ENCODE data around the gene HFE.
"Not testable (repeated sequence)": the region's sequence is repeated elsewhere in the genome, so short reads cannot be mapped to it uniquely, and the experiment has no call there.

HFE gene, protein sequence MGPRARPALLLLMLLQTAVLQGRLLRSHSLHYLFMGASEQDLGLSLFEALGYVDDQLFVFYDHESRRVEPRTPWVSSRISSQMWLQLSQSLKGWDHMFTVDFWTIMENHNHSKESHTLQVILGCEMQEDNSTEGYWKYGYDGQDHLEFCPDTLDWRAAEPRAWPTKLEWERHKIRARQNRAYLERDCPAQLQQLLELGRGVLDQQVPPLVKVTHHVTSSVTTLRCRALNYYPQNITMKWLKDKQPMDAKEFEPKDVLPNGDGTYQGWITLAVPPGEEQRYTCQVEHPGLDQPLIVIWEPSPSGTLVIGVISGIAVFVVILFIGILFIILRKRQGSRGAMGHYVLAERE

DNA sequence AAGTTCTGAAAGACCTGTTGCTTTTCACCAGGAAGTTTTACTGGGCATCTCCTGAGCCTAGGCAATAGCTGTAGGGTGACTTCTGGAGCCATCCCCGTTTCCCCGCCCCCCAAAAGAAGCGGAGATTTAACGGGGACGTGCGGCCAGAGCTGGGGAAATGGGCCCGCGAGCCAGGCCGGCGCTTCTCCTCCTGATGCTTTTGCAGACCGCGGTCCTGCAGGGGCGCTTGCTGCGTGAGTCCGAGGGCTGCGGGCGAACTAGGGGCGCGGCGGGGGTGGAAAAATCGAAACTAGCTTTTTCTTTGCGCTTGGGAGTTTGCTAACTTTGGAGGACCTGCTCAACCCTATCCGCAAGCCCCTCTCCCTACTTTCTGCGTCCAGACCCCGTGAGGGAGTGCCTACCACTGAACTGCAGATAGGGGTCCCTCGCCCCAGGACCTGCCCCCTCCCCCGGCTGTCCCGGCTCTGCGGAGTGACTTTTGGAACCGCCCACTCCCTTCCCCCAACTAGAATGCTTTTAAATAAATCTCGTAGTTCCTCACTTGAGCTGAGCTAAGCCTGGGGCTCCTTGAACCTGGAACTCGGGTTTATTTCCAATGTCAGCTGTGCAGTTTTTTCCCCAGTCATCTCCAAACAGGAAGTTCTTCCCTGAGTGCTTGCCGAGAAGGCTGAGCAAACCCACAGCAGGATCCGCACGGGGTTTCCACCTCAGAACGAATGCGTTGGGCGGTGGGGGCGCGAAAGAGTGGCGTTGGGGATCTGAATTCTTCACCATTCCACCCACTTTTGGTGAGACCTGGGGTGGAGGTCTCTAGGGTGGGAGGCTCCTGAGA, at the start of gene HFE:
HFE (plus strand) TSS at position 146 of the 832 bp plus-strand sequence; CDS start at position 158, 12 bp downstream.
- DNase-seq (ENCODE audit: low read depth), result peak; percentile 51

DNA sequence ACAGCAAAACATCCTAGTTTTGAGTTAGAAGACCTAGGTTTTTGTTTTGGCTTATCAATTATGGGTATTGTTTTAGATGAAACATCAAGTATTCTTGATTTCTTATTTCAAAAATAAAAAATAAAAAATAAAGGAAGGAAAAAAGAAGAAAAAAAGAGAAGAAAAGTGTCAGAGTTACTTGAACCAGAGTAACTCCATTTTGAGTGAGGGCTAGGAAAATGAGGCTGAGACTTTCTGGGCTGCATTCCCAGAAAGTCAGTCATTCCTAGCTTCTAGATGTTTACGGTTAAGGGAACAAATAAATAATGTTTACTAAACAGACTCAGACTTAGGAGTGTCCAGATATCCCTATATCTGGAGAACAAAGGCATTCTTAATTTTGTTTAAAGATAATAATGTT, 45.3 kb upstream of the HFE start:
- DNase-seq (ENCODE audit: low read depth), result no peak

DNA sequence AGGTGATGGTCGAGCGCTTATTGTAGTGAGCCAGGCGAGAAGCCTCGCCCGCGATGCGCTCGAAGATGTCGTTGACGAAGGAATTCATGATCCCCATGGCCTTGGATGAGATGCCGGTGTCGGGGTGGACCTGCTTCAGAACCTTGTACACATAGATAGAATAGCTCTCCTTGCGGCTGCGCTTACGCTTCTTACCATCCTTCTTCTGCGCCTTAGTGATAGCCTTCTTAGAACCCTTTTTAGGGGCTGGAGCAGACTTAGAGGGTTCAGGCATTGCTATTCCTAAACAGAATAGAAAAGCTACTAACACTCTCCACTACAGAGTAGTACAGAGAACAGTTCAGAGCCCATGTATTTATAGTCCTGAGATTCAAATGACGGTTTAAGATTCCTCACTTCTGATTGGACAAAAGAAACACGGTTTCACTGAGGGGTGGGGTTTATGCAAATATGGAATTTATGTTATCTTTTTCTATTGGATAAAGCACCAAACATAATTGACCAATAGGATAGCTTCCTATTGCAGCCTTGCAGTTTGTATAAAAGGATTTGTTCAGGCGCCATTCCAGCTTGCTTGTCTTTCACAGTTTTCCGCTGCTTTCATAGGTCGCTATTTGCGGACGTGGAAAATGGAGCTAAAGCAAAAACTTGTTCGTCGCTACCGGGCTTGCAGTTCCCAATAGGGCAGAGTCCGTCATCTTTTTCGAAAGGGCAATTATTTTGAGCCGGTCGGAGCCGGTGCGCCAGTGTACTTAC, 43.7 kb upstream of the HFE start:
- peak; percentile 98 for DNase-seq (ENCODE audit: low read depth)

DNA sequence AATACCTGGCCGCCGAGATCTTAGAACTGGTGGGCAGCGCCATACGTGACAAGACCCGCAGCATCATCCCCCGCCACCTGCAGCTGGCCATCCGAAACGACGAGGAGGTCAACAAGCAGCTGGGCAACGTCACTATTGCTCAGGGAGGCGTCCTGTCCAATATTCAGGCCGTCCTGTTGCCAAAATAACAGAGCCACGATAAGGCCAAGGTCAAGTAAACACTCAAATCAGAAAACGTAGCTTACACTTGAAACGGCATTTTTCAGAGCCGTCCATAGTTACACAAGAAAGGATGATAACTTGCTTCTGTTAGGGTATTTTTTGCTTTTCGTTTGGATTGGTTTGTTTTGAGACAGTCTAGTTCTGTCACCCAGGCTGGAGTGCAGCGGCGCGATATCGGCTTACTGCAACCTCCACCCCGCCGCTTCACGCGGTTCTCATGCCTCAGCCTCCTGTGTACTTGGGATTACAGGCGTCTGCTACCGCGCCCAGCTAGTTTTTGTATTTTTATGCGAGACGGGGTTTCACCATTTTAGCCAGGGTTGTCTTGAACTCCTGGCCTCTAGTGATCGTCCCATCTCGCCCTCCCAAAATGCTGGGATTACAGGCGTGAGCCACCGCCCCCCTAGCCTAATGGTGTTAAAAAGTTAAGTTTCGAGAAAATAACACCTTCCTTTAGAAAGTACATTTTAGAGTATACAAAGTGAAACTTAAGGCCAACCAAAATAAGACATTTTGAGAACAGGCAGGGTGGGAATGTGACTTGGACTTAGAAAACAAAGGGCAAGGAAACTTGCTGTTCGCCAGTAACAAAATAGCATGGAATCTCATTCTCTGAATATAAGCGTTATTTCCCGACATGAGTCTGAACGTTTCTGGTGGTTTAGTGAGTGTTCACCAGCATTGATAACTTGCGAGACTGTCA, 42.8 kb upstream of the HFE start:
- peak; percentile 13 for DNase-seq (ENCODE audit: low read depth)

DNA sequence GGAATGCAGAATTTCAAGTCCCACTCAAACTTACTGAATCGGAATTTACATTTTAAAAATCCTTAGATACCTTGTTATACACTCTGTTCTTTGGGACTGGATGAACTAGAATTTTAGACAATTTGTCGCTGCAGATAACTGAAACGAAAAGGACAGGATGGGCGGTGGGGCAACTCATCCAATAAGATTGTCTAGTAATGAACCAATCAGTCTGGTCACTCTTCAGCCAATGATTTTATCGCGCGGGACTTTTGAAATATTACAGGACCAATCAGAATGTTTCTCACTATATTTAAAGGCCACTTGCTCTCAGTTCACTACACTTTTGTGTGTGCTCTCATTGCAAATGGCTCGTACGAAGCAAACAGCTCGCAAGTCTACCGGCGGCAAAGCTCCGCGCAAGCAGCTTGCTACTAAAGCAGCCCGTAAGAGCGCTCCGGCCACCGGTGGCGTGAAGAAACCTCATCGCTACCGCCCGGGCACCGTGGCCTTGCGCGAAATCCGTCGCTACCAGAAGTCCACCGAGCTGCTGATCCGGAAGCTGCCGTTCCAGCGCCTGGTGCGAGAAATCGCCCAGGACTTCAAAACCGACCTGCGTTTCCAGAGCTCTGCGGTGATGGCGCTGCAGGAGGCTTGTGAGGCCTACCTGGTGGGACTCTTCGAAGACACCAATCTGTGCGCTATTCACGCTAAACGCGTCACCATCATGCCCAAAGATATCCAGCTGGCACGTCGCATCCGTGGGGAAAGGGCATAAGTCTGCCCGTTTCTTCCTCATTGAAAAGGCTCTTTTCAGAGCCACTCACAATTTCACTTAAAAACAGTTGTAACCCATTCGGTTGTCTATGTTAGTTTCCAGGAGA, 41.9 kb upstream of the HFE start:
- peak; percentile 88 for DNase-seq (ENCODE audit: low read depth)

DNA sequence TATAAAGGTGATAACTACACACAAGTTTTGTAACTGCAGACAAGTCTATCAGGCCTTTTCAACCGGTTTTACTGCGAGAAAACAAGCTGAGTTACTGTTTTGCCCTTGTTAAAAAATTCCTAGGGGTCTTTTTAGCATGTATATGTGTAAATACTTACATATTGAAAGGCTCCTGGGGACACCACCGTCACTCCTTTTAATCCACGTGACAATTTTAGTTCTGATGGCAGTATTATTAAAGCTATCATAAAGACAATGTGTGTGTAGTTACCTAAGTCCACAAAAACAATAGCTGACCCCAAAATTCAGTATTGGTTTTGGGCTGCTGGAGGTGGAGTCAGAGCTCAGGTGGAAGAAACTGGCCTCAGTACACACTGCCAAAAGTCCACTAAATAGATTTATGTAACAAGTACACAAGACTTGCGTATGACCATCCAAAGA, 41.3 kb upstream of the HFE start:
- no peak for DNase-seq (ENCODE audit: low read depth)

DNA sequence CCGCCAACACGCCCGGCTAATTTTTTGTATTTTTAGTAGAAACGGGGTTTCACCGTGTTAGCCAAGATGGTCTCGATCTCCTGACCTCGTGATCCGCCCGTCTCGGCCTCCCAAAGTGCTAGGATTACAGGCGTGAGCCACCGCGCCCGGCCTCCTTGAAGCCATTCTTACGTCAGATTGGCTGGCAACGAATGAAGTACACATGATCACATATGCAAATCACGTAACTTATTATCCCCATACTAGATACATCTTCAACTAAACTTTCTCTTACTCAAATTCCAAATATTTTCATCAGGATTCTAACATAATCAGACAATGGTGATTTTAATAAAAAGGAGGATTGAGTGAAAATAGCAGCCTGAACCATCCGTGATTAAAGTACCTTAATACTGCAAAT, 39.9 kb upstream of the HFE start:
- DNase-seq (ENCODE audit: low read depth), result not testable (repeated sequence)

DNA sequence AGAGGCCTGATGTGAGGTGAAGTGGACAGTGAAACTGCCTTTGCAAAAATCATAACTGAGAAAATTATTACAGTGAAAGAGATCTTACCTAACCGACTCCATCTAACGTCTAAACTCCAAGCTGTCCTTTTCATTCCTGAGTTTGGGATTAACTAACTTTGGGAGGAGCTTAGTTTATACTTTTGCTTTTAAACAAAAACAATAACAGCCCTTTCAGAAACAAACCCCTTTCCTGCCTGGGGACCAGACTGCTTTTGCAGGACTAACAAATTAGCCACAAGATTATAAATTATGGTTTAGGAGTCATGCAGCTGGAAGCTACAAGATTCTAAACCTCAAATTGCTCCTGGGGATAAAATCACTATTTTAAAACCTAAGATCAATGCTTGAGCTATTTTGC, 38.6 kb upstream of the HFE start:
- DNase-seq (ENCODE audit: low read depth), result no peak

DNA sequence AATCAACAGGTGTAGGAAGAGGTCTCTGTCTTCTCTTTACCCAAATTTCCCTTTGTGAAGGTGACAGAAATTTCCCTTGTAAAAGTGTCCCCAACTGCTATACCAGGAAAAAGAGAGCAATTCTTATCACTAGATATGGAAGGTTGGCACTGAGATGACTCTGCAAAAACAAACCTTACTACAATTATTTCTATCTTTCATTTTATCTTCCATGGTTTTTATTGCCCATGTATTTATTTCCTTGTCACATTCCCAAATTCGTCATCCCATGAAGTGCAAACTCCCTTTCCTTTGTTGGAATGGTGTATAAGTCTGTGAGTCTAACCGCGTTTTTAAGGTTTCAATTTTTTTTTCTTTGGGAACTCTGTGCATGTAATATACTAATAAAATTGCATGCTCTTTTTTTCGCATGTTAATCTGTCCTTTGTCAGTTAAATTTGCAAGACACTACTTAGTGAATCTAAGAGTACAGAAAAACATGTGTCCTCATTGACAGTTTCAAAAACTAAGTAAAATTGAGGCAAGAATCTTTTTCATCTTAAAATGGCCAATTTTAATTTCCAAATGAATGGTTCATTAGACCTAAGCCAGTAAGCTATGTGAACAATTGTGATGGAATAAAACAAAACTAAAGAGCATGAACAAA, 35.4 kb upstream of the HFE start:
- no peak for DNase-seq (ENCODE audit: low read depth)

DNA sequence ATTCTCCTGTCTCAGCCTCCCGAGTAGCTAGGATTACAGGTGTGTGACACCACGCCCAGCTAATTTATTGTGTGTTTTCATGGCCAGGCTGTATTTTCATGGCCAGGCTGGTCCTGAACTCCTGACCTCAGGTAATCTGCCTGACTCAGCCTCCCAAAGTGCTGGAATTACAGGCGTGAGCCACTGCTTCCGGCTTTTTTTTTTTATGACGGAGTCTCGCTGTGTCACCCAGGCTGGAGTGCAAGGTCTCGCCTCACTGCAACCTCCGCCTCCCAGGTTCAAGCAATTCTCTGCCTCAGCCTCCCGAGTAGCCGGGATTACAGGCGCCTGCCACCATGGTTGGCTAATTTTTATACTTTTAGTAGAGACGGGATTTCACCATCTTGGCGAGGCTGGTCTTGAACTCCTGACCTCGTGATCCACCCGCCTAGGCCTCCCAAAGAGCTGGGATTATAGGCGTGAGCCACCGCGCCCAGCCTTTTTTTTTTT, 34.4 kb upstream of the HFE start:
- DNase-seq (ENCODE audit: low read depth), result not testable (repeated sequence)

DNA sequence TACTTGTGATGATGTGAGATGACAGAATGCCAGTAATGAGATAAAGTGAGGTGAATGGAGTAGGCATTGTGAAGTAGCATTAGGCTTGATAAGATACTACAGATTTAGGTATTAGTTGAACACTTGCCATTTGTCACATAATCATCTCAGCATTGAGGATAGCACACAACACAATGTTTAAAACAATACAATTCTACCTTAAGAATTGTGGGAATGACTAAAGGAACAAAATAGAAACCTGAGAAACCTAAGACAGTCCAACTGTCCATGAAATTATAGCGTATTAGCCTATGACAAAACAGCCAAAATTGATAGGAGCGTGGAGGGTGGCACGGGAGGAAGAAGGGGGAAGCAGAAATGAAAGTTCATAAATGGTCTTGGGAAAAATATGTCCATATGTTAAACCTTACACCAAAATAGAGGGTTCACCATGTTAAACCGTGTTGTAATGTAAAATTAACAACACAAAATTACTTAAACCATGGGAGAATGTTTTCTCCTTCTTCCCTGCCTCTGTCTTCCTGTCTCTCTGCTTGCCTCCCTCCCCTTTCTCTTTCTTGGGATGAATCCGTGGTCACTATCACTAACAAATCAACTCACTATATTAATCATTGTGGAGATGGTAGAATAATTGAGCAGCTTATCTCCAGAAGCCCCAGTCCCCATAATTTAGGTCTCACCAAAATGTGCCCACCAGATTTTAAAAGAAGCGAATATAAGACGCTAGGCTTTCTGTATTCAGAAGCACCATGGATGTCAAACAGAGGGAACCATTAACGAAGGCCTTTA, 33.0 kb upstream of the HFE start:
- DNase-seq (ENCODE audit: low read depth), result peak; percentile 22

DNA sequence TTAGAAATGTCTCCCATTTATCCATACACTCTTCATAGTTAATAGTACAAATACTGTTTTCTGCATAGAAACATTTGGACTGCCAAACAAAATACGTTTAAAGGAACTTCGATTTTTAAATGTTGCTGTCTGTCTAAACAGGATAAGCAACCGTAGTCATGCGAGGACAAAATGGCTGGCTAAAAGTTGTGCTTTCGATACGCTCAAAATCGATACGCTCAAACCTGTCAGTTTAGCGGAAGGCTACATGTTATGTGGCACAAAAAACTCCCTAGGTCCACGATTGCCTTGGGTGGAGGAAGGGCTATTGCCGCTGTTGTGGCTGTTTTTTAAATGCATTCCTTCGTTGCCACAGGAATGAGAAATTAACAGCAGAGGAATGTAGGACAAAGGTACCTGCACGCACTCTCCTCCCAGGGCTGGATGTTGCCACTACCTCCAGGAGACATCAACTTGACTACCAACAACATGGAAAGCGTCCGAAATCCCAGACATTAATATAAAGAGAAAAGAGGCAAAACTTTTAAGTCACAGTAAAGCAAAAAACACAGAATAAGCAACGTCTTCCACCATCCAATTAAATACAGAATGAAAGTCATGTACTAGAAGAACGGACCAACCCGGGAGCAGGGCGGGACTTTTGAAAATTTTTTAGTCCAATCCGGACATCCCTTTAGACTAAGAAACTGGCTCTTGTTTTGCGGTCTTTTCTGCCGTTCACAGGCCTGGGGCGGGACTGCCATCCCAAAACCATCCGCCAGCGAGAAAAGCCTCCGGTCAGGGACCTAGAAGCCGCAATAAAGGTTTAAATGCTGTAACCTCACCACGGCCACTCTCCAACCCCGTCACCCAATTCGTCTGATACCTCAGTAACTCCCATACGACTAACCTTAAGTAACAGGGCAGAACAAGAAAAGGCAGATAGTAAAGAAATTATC, 32.2 kb upstream of the HFE start:
- DNase-seq (ENCODE audit: low read depth), result peak; percentile 98

DNA sequence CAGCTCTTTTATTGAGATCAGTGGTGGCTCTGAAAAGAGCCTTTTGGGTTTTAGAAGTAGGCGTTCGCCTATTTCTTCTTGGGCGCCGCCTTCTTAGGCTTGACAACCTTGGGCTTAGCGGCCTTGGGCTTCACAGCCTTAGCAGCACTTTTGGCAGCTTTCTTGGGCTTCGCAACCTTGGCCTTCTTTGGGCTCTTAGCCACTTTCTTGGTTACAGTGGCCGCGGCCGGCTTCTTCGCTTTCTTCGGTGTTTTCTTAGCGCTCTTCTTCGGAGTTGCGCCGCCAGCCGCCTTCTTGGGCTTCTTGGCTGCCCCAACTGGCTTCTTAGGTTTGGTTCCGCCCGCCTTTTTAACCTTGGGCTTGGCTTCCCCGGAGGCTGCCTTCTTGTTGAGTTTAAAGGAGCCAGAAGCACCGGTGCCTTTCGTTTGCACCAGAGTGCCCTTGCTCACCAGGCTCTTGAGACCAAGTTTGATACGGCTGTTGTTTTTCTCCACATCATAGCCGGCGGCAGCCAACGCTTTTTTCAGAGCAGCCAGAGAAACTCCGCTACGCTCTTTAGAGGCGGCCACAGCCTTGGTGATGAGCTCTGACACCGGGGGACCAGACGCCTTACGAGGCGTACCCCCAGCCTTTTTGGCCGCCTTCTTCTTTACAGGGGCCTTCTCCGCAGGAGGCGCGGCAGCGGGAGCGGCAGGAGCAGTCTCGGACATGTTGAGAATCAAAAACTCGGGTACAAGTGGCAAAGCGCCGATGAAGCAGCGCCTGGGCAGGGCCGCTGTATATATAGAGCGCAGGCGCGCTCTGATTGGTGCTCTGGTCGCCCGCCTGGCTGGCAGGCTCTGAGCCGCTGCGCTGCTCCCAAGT, 31.3 kb upstream of the HFE start:
- peak; percentile 91 for DNase-seq (ENCODE audit: low read depth)

DNA sequence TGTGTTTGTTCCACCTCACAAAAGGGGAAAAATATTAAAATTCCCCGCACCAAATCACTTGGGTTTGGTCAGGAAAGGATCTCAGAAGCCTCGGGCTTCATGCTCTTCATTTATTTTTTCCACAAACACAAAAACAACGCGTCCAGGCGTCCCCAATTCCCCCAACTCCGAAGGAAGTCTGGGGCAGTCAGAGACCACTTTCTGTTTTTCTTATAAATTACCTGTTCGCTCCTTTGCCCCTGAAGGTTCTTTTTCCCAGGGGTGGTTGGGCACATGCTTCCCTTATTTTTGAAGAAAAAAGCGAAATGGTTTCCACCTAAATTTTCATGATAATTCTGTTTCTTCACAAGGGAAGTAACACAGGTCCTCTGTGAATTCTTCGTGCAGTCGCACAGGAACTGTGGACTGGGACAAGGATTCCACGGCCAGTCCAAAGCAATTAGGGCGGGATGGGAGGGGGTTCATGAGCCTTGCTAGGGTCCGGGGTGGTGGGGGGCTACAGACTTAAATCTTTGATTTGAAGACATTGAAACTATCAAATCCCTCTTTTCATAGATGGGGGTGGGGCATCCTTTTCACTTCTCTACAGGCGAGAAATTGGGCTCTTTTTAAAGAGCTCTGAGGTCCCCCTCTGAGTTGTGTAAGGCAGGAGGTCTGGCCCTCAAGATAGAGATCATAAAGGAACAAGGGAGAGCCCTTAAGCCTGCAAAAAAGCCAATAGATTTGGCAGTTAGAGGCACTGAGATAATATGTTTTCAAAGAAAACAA, 30.5 kb upstream of the HFE start:
- peak; percentile 6 for DNase-seq (ENCODE audit: low read depth)

DNA sequence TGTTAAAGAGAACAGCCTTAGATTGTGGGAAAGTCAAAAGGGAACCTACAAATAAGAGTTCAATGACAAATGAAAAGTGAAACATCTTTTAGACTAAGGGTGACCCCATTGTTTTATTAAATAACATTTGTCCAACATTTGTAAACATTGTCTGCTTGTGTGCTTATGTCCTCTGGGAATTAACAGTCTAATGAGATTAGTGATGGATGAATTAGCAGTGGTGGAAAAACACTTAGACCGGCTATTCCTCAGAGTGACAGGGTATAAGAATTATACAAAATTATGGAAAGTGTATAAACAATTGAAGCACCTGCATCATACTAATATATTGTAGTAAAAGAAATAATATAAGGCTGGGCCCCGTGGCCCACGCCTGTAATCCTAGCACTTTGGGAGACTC, 29.3 kb upstream of the HFE start:
- no peak for DNase-seq (ENCODE audit: low read depth)

DNA sequence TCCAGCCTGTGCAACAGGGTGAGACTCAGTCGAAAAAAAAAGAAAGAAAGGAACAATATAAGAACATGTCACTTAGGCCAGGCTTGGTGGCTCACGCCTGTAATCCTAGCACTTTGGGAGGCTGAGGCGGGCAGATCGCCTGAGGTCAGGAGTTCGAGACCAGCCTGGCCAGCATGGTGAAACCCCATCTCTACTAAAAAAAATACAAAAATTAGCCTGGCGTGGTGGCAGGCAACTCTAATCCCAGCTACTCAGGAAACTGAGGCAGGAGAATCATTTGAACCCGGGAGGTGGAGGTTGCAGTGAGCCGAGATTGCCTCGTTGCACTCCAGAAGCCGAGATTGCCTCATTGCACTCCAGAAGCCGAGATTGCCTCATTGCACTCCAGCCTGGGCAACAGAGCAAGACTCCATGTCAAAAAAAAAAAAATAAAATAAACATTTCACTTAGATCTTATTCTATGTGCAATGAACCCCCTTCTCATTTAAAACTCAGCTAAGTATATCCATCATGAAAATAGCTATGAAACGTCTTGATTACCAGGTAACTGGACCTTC, 28.7 kb upstream of the HFE start:
- not testable (repeated sequence) for DNase-seq (ENCODE audit: low read depth)
